Hepatocyte (in vitro differentiated cells): Measurements from ENCODE around the gene MRTFA. TPM values are rescaled to one million over a fixed set of nuclear protein-coding genes. Genes with fewer than 3 reads are reported as not detected.
"Not testable (repeated sequence)": the region's sequence is repeated elsewhere in the genome, so short reads cannot be mapped to it uniquely, and the experiment has no call there.

Experiments
- DNase-seq: peaks from one replicate; pipeline ENCODE4 v3.0.0-alpha.2; 2016; ENCODE audit warnings: low spot score
- H2AFZ ChIP-seq: fragments of 200-600 bp; sonication (generic); 2 replicates; pipeline ENCODE4 v1.6.0; 2016; ENCODE audit warnings: antibody characterized with exemption, mild to moderate bottlenecking
- H3K27ac ChIP-seq: fragments of 200-600 bp; sonication (generic); 2 replicates; pipeline ENCODE4 v1.5.1; 2016; ENCODE audit warnings: mild to moderate bottlenecking
- H3K27me3 ChIP-seq: fragments of 200-600 bp; sonication (generic); 2 replicates; pipeline ENCODE4 v1.6.1; 2016
- H3K36me3 ChIP-seq: fragments of 200-600 bp; sonication (generic); replicated peaks from 2 replicates; pipeline ENCODE4 v1.5.1; 2016; ENCODE audit warnings: low read depth; ENCODE audit not compliant: insufficient read depth
- H3K4me1 ChIP-seq: fragments of 200-600 bp; sonication (generic); 2 replicates; pipeline ENCODE4 v1.5.1; 2016; ENCODE audit warnings: mild to moderate bottlenecking, moderate library complexity; ENCODE audit not compliant: insufficient read depth
- H3K4me2 ChIP-seq: fragments of 200-600 bp; sonication (generic); 2 replicates; pipeline ENCODE4 v1.6.0; 2016
- H3K4me3 ChIP-seq: fragments of 200-600 bp; sonication (generic); 2 replicates; pipeline ENCODE4 v1.5.1; 2016; ENCODE audit warnings: mild to moderate bottlenecking
- H3K79me2 ChIP-seq: fragments of 200-600 bp; sonication (generic); 2 replicates; pipeline ENCODE4 v1.6.0; 2017; ENCODE audit warnings: mild to moderate bottlenecking
- H3K9me2 ChIP-seq: fragments of 200-600 bp; sonication (generic); replicated peaks from 2 replicates; pipeline ENCODE4 v1.6.0; 2017; ENCODE audit warnings: mild to moderate bottlenecking; ENCODE audit not compliant: insufficient read depth
- H3K9me3 ChIP-seq: fragments of 200-600 bp; sonication (generic); 2 replicates; pipeline ENCODE4 v1.5.1; 2016; ENCODE audit warnings: low read depth, mild to moderate bottlenecking
- H4K20me1 ChIP-seq: fragments of 200-600 bp; sonication (generic); 2 replicates; pipeline ENCODE4 v1.6.0; 2016; ENCODE audit warnings: mild to moderate bottlenecking; ENCODE audit not compliant: insufficient read depth, poor library complexity, severe bottlenecking
- CTCF ChIP-seq: fragments of 200-600 bp; sonication (generic); IDR thresholded peaks from 2 replicates; pipeline ENCODE4 v1.5.1; 2016; ENCODE audit warnings: antibody characterized with exemption, mild to moderate bottlenecking; ENCODE audit not compliant: poor library complexity
- EZH2 ChIP-seq: fragments of 200-600 bp; sonication (generic); IDR thresholded peaks from 2 replicates; pipeline ENCODE4 v1.6.1; 2016; ENCODE audit warnings: antibody characterized with exemption, mild to moderate bottlenecking, borderline replicate concordance
- EZH2phosphoT487 ChIP-seq: fragments of 200-600 bp; sonication (generic); IDR thresholded peaks from one replicate; pipeline ENCODE4 v1.6.1; 2018; ENCODE audit warnings: antibody characterized with exemption, mild to moderate bottlenecking, low read depth, moderate library complexity; ENCODE audit not compliant: unreplicated experiment, severe bottlenecking
- WGBS: methylation state at CpG from one replicate; pipeline ENCODE4 v1.1.6; 2016; ENCODE audit warnings: low lambda C conversion rate; ENCODE audit errors: missing lambda C conversion rate; 5-methylcytosine and 5-hydroxymethylcytosine counted together
- polyA plus RNA-seq: library from polyadenylated mRNA; unstranded; fragments of >200 nt; fragmentation: Nextera tagmentation; extraction: Ambion mirVana; gene quantifications from 2 replicates; pipeline ENCODE4 v1.2.1, GENCODE V29; 2016
- total RNA-seq: library from RNA; depleted of rRNA; stranded (reverse); fragments of >200 nt; gene quantifications from 2 replicates; pipeline ENCODE4 v1.2.3, GENCODE V29; 2014

The MRTFA gene
- total and polyA plus RNA-seq, 2 experiments from 2014 or later: 19.0 to 29.7 TPM

DNA sequence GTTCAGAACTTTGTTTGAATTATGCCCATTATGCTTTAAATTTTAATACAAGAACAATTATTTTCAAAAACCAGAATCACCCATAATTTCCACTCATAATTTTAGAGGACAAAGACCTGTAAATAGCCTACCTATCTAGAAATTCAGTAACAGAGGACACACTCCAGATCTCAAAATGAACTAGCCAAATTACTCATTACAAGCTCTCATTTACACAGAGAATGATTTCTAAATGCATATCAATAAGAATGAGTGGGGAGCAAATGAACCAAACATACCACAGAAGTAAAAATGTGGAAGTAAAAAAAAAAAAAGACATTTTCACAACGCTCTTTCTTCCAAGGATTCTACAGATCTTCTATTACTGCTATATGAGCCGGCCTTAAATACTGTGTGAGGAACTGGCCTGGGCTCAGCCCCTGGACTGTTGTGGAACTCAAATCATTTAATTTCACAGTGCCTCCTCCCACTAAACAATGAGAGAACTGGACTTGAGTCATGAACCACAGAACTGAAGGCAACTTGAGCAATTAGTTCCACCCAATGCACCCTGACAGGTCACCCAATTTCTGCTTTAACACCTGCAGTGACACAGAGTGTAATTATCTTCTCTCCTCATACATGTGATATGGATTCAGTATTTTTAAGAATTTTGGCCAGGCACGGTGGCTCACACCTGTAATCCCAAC is 8.0 kb downstream of the MRTFA start:
- Histone ChIP-seq H4K20me1 (peaks cover 45% of the 10 kb centered on the region), H3K79me2 (peaks cover 100% of the 10 kb centered on the region), H3K36me3 (no peaks in the 10 kb centered on the region), H3K27ac (no peak overlapping the region), H3K4me1 (no peaks in the 10 kb centered on the region), H3K4me3 (no peak overlapping the region), H3K9me2 (no peaks in the 10 kb centered on the region), H2AFZ (no peak overlapping the region), H3K9me3 (no peaks in the 10 kb centered on the region), H3K27me3 (no peaks in the 10 kb centered on the region), H3K4me2 (no peak overlapping the region)
- no peak for DNase-seq
- no peak for TF ChIP-seq EZH2
- TF ChIP-seq CTCF: no peak
- no peak for TF ChIP-seq EZH2phosphoT487
- WGBS: 94% methylated on average over 3 of the region's 3 CpGs

- WGBS: 95% methylated on average over 5 of the region's 5 CpGs
- Histone ChIP-seq H2AFZ (no peak overlapping the region), H3K27ac (no peak overlapping the region), H3K36me3 (no peaks in the 10 kb centered on the region), H3K4me1 (no peaks in the 10 kb centered on the region), H3K4me2 (no peak overlapping the region), H3K79me2 (peaks cover 98% of the 10 kb centered on the region), H3K9me2 (no peaks in the 10 kb centered on the region), H4K20me1 (peaks cover 42% of the 10 kb centered on the region), H3K4me3 (no peak overlapping the region), H3K9me3 (no peaks in the 10 kb centered on the region), H3K27me3 (no peaks in the 10 kb centered on the region)
- no peak for DNase-seq
- TF ChIP-seq EZH2phosphoT487 (no peak), EZH2 (no peak), CTCF (no peak)
Measured at GRCh38 chr22:40627612-40628011, 8.9 kb downstream of the MRTFA start.

GRCh38 chr22:40626851-40627250 is 9.7 kb downstream of the MRTFA start:
- peaks cover 42% of the 10 kb centered on the region for H4K20me1 ChIP-seq
- WGBS: 98% methylated on average over 2 of the region's 2 CpGs

DNA sequence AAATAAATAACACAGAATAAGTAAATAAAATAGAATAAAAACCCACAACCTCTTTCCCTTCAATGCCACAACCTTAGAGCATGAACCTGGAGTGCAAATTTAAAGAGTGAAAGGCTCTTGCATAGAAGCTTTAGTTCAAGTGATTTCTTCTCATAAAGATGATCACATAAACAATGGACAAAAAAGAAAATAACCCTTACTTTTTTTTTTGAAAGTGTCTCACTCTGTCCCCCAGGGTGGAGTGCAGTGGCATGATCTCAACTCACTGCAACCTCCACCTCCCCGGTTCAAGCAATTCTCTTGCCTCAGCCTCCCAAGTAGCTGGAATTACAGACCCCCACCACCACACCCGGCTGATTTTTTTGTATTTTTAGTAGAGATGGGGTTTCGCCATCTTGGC is 10.7 kb downstream of the MRTFA start:
- WGBS: 98% methylated on average over 3 of the region's 3 CpGs
- not testable (repeated sequence) for H3K9me3 ChIP-seq, H2AFZ ChIP-seq, H3K9me2 ChIP-seq, H3K27me3 ChIP-seq, H3K36me3 ChIP-seq, H3K27ac ChIP-seq, H3K4me1 ChIP-seq, DNase-seq, H3K4me3 ChIP-seq, H3K4me2 ChIP-seq
- Histone ChIP-seq H4K20me1 (peaks cover 36% of the 10 kb centered on the region), H3K79me2 (peaks cover 98% of the 10 kb centered on the region)

More at GRCh38 chr22:40626851-40627250, 9.7 kb downstream of the MRTFA start:
- H3K4me1 ChIP-seq: no peaks in the 10 kb centered on the region
- H3K36me3 ChIP-seq: no peaks in the 10 kb centered on the region
- peaks cover 98% of the 10 kb centered on the region for H3K79me2 ChIP-seq
- H3K9me3 ChIP-seq: no peaks in the 10 kb centered on the region
- no peak overlapping the region for H2AFZ ChIP-seq
- TF ChIP-seq EZH2 (no peak), CTCF (no peak), EZH2phosphoT487 (no peak)
- no peaks in the 10 kb centered on the region for H3K9me2 ChIP-seq
- H3K27ac ChIP-seq: no peak overlapping the region
- DNase-seq: no peak
- no peak overlapping the region for H3K4me2 ChIP-seq
- H3K4me3 ChIP-seq: no peak overlapping the region
- no peaks in the 10 kb centered on the region for H3K27me3 ChIP-seq

DNA sequence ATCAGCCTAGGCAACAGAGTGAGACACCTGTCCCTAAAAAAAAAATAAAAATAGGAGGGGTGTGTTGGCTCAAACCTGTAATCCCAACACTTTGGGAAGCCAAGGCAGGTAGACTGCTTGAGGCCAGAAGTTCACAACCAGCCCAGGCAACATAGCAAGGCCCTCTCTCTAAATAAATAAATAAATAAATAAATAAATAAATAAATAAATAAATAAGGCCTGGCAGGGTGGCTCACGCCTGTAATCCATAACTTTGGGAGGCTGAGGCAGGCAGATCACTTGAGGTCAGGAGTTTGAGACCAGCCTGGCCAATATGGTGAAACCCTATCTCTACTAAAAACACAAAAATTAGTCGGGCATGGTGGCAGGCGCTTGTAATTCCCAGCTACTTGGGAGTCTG is 11.2 kb downstream of the MRTFA start:
- H3K27me3 ChIP-seq, H2AFZ ChIP-seq, H3K36me3 ChIP-seq, H3K27ac ChIP-seq, H3K4me3 ChIP-seq, H3K9me3 ChIP-seq, H3K4me1 ChIP-seq, H3K9me2 ChIP-seq, DNase-seq, H3K4me2 ChIP-seq: not testable (repeated sequence)
- Histone ChIP-seq H3K79me2 (peaks cover 98% of the 10 kb centered on the region), H4K20me1 (peaks cover 32% of the 10 kb centered on the region)
- 92% methylated on average over 3 of the region's 3 CpGs for WGBS
